ES-I3 (cell line): ENCODE results near the gene C4orf50.

Source experiments
- H3K36me3 ChIP-seq: 2 replicates; pipeline ENCODE4 v1.6.1; 2013; ENCODE audit warnings: mild to moderate bottlenecking, low read length, control low read depth, moderate library complexity; ENCODE audit not compliant: insufficient read depth
- H3K4me1 ChIP-seq: 2 replicates; pipeline ENCODE4 v1.6.1; 2013; ENCODE audit warnings: mild to moderate bottlenecking, control low read depth, low read length; ENCODE audit not compliant: insufficient read depth
- H3K9ac ChIP-seq: 2 replicates; pipeline ENCODE4 v1.6.1; 2013; ENCODE audit warnings: low read depth, mild to moderate bottlenecking, low read length, moderate library complexity
- H3K9me3 ChIP-seq: 2 replicates; pipeline ENCODE4 v1.6.1; 2013; ENCODE audit warnings: mild to moderate bottlenecking, low read length, moderate library complexity; ENCODE audit not compliant: control insufficient read depth, insufficient read depth

Gene C4orf50

GRCh38 chr4:5897674-5898073 is 120.6 kb downstream of the C4orf50 start:
- Histone ChIP-seq H3K4me1 (no peaks in the 10 kb centered on the region), H3K9me3 (no peaks in the 10 kb centered on the region), H3K36me3 (no peaks in the 10 kb centered on the region), H3K9ac (no peak overlapping the region)

GRCh38 chr4:5895287-5895686 is 122.9 kb downstream of the C4orf50 start:
- no peaks in the 10 kb centered on the region for H3K36me3 ChIP-seq
- no peak overlapping the region for H3K9ac ChIP-seq
- H3K9me3 ChIP-seq = no peaks in the 10 kb centered on the region
- no peaks in the 10 kb centered on the region for H3K4me1 ChIP-seq

DNA sequence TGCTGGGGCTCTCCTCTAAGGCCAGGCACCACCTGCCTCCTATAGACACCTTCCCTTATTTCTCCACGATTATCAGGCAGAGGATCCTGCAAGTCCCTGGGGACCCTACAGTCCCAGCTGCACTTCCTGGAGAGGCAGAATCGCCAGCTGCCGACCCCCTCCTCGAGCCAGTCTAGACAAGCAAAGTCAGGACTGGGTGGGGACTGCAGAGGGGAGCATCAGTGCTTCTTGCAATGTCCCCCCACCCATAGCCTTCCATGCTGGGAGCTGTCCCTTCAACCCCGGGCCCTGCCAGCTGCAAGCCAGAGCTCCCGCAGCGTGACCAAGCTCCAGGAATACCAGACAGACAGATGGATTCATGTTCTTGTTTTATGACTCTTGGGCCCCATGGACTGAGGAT is 124.0 kb downstream of the C4orf50 start:
- Histone ChIP-seq H3K9me3 (no peaks in the 10 kb centered on the region), H3K4me1 (peaks cover 4% of the 10 kb centered on the region; the same call in 1 of the 2 replicates), H3K9ac (no peak overlapping the region), H3K36me3 (no peaks in the 10 kb centered on the region)

DNA sequence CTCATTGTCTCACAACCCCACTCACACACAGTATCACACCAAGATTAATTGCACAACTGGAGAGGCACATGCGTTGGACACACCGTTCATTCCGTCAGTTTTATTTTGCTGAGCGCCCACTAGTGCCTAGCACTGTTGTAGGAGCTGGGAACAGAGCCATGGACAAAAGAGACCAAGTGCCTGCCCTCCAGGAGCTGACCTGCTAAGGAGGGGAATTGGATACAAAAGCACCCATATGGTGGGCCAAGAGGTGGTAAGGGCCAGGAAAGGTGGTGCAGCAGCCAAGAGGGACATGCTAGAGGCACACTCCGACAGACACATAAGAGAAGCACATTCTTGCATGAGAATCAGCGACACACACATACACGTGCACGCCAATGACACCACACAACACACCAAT is 124.6 kb downstream of the C4orf50 start:
- Histone ChIP-seq H3K9me3 (no peaks in the 10 kb centered on the region), H3K9ac (no peak overlapping the region), H3K4me1 (peaks cover 8% of the 10 kb centered on the region; the same call in 1 of the 2 replicates), H3K36me3 (no peaks in the 10 kb centered on the region)

DNA sequence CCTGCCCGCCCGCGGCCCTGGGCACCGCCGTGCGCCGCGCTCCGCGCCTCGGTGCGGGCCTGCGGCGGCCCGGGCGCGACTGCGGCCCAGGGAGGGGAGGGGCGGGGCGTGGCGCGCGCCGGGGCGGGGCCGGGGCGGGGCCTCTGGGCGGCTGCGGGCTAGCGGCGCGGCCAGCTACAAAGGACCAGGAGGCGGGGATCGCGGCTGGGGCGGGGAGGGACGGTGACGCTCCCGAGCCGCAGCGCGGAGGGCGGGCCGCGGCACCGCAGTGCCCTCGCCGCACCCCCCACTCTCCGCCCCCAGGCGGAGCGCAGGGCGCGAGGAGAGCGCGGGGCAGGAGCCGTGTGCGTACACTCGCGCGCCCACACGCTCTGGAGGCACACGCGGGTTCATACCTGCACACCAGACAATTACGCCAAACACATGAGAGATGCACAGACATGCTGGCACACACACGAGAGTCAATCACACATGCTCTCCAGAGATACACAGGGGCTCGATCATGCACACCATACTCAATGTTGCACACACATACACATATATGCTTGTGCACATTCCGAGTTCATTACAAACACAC is 125.1 kb downstream of the C4orf50 start, which contains the start of gene CRMP1:
Gene CRMP1, minus strand, starts transcription at position 83 of the 577 bp plus-strand sequence. CDS start 117 bp downstream, outside the sequence.
- no peaks in the 10 kb centered on the region for H3K36me3 ChIP-seq
- peaks cover 8% of the 10 kb centered on the region; the same call in 1 of the 2 replicates for H3K4me1 ChIP-seq
- no peaks in the 10 kb centered on the region for H3K9me3 ChIP-seq
- H3K9ac ChIP-seq = peak within 1 kb of the TSS; percentile 51; the same call in 1 of the 2 replicates

DNA sequence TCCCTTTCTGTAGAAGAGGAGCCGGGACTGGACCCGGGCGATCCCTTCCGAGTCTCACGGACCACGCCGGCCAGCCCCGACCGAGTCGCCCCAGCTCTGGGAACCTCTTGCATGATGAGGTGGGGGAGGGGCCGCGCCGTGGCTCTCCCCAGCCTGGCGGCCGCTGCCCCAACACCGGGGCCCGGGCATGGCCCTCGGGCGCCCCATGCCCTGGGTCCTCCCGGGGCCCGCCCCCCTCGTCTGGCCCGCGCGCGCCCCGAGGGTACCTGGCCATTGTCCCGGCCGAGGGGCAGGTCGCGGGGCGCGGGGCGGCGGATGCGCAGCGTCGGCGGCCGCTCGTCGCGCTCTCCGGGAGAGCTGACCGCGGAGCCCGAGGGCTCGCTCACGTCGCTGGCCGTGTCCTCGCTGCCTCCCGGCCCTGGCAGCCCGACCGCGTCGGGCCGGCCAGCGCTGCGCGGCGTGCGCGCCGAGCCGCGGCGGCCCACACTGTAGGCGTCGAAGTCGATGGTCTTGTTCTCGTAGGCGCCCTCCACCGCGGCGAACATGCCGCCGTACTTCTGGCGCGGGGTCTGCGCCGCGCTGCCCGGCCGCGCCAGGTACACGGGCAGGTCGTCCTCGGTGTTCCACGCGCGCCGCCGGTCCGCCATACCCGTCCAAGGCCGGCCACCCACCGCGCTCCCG is 125.8 kb downstream of the C4orf50 start:
- Histone ChIP-seq H3K9ac (peak overlapping the region; percentile 51; the same call in 1 of the 2 replicates), H3K36me3 (no peaks in the 10 kb centered on the region), H3K4me1 (peaks cover 8% of the 10 kb centered on the region; the same call in 1 of the 2 replicates), H3K9me3 (no peaks in the 10 kb centered on the region)

DNA sequence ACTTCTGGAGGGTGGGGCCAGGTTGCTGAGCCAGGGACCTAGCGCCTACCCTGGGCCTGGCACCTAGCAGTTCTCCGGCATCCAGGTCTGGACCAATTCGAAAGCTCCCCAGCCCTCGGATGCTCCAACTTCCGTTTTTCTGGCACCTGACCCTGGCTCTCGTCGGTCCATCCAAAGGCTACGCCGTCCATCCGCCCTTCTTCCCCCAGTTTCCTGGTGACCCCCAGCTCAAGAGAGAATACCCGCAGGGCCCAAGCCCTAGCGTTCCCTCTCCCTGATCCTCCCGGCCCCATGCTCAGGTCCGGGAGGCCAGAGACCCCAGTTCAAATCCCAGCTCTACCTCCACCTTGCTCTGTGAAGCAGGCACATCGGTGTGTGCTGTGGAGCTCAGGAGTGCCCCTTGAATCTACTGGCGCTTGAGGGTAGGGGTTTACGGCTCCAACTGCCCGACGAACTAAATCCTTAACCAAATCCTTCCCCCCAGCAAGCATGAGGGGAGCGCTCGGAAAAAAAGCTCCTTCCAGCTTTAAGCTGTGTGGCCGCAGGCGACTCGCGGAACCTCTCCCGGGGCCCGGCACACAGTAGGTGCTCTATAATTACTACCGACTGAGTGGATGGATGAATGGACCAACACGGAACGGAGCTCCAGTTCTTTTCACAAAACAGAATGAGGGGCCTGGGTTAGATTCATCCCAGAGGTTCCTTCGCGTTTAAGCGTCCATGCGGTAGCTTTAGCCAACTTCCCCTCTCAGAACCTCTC is 126.5 kb downstream of the C4orf50 start:
- H3K9me3 ChIP-seq = no peaks in the 10 kb centered on the region
- H3K9ac ChIP-seq = peak overlapping the region; percentile 51; the same call in 1 of the 2 replicates
- no peaks in the 10 kb centered on the region for H3K36me3 ChIP-seq
- peaks cover 8% of the 10 kb centered on the region; the same call in 1 of the 2 replicates for H3K4me1 ChIP-seq

DNA sequence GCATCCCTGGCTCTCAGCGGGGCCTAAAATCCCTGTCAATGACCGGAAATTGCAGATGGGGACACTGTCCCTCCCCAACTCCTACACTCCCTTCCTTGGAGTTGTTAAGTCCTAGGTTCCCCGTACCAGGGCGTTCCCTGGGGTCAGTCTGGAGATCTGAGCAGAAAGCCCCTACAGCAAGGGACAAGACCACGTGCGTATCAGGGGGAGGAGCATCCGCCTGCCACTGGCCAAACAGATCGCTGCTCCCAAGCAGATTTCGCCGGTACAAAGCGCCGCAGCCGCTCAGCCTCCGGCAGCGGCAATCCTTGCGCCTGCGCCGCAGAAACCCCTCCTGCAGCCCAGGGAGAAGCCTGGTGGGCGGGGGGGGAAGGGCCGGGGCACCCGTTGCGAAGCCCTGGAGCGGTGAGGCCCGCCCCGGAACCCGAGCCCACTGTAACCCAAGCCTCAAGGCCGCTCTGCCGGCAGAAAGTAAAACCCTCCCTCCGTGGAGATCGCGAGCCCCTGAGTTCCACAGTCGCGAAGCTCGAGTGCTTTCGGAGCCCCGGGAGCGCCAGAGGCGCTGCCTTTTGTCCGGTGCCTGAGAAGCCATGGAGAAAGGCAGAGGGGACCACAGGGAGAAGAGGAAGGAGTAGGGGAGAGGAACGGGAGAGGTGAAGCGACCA is 128.0 kb downstream of the C4orf50 start:
- peak overlapping the region; percentile 51; the same call in 1 of the 2 replicates for H3K9ac ChIP-seq
- H3K36me3 ChIP-seq = no peaks in the 10 kb centered on the region
- no peaks in the 10 kb centered on the region for H3K9me3 ChIP-seq
- peaks cover 8% of the 10 kb centered on the region; the same call in 1 of the 2 replicates for H3K4me1 ChIP-seq

- Histone ChIP-seq H3K36me3 (no peaks in the 10 kb centered on the region), H3K4me1 (peaks cover 8% of the 10 kb centered on the region; the same call in 1 of the 2 replicates)
Measured at GRCh38 chr4:5889002-5889696, 129.1 kb downstream of the C4orf50 start.

GRCh38 chr4:5888222-5889001 is 129.8 kb downstream of the C4orf50 start:
- Histone ChIP-seq H3K36me3 (no peaks in the 10 kb centered on the region), H3K9me3 (no peaks in the 10 kb centered on the region), H3K9ac (peak overlapping the region; percentile 75), H3K4me1 (peaks cover 8% of the 10 kb centered on the region; the same call in 1 of the 2 replicates)

More at GRCh38 chr4:5889002-5889696, 129.1 kb downstream of the C4orf50 start:
- Histone ChIP-seq H3K9ac (peak overlapping the region; percentile 39), H3K9me3 (no peaks in the 10 kb centered on the region)

- no peaks in the 10 kb centered on the region for H3K36me3 ChIP-seq
- H3K4me1 ChIP-seq = peaks cover 8% of the 10 kb centered on the region; the same call in 1 of the 2 replicates
- H3K9ac ChIP-seq = peak overlapping the region; percentile 75
- H3K9me3 ChIP-seq = no peaks in the 10 kb centered on the region
Measured at GRCh38 chr4:5887361-5888221, 130.6 kb downstream of the C4orf50 start.

DNA sequence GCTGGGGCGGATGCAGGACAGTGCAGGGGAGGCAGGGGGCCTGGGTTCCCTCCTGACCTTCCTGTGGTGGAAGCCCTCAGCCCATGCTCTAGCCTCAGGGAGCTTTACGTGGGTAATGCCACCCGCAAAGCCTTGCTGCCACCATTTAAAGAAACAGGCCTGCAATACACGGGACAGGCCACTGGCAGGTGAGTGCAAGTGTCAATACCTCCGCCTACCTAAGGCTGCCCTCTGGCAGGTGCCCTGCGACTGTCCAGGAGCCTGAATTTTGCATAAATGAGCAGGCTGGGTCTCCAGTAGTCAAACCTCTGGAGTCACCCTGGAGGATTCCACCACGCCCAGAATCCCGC is 131.2 kb downstream of the C4orf50 start:
- peaks cover 8% of the 10 kb centered on the region; the same call in 1 of the 2 replicates for H3K4me1 ChIP-seq
- H3K9me3 ChIP-seq = no peaks in the 10 kb centered on the region
- no peaks in the 10 kb centered on the region for H3K36me3 ChIP-seq
- H3K9ac ChIP-seq = peak overlapping the region; percentile 75
